Measurements from ENCODE around the gene GPLD1. TPM values are rescaled to one million over a fixed set of nuclear protein-coding genes. Genes with fewer than 3 reads are reported as not detected.
A peak's percentile ranks its signal among the peaks of the same experiment; 100 is the strongest.

Gene GPLD1
- total RNA-seq, 1 donor = 0.43 TPM

- TF ChIP-seq CTCF (IDR thresholded peaks at IDR 0.05; ENCODE audit: insufficient read depth, low read depth, low read length) = no peak
- no peak for DNase-seq (ENCODE audit: low read depth)
- H3K4me3 ChIP-seq (ENCODE audit: low read depth, low read length) = no peak overlapping the region
Measured at GRCh38 chr6:24529985-24530384, 40.6 kb upstream of the GPLD1 start.

- DNase-seq (ENCODE audit: low read depth) = peak; percentile 53
- peak; percentile 62 for TF ChIP-seq CTCF (IDR thresholded peaks at IDR 0.05; ENCODE audit: insufficient read depth, low read depth, low read length)
- H3K4me3 ChIP-seq (ENCODE audit: low read depth, low read length) = no peak overlapping the region
Measured at GRCh38 chr6:24524805-24525204, 35.4 kb upstream of the GPLD1 start.

- no peak overlapping the region for H3K4me3 ChIP-seq (ENCODE audit: low read depth, low read length)
- TF ChIP-seq CTCF (IDR thresholded peaks at IDR 0.05; ENCODE audit: insufficient read depth, low read depth, low read length) = no peak
- no peak for DNase-seq (ENCODE audit: low read depth)
Measured at GRCh38 chr6:24524329-24524728, 35.0 kb upstream of the GPLD1 start.

GRCh38 chr6:24522228-24523176 lies 33.1 kb upstream of the GPLD1 start:
- TF ChIP-seq CTCF (IDR thresholded peaks at IDR 0.05; ENCODE audit: insufficient read depth, low read depth, low read length) = no peak
- no peak overlapping the region for H3K4me3 ChIP-seq (ENCODE audit: low read depth, low read length)
- no peak for DNase-seq (ENCODE audit: low read depth)

- TF ChIP-seq CTCF (IDR thresholded peaks at IDR 0.05; ENCODE audit: insufficient read depth, low read depth, low read length) = peak; percentile 79
- peak; percentile 28 for DNase-seq (ENCODE audit: low read depth)
- H3K4me3 ChIP-seq (ENCODE audit: low read depth, low read length) = no peak overlapping the region
Measured at GRCh38 chr6:24520929-24521546, 31.7 kb upstream of the GPLD1 start.

GRCh38 chr6:24517659-24518543 lies 28.5 kb upstream of the GPLD1 start:
- no peak for TF ChIP-seq CTCF (IDR thresholded peaks at IDR 0.05; ENCODE audit: insufficient read depth, low read depth, low read length)
- H3K4me3 ChIP-seq (ENCODE audit: low read depth, low read length) = no peak overlapping the region
- no peak for DNase-seq (ENCODE audit: low read depth)
